ENCODE measurements around the gene ISOC1. TPM values are rescaled to one million over a fixed set of nuclear protein-coding genes. Genes with fewer than 3 reads are reported as not detected.

Gene ISOC1
- total RNA-seq, 1 donor from 2014 or later, result 32.7 TPM

DNA sequence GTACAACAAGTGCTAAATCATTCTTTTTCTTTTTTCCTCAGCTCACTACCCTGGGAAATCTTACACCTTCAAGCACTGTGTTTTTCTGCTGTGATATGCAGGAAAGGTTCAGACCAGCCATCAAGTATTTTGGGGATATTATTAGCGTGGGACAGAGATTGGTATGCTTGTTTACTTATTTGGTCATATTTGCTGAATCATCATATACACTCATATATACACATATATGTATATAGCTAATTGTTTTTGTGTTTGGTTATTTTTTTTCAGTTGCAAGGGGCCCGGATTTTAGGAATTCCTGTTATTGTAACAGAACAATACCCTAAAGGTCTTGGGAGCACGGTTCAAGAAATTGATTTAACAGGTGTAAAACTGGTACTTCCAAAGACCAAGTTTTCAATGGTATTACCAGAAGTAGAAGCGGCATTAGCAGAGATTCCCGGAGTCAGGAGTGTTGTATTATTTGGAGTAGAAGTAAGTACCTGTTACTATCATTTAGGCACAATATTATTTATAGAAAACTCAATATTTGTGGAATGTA is 10.4 kb downstream of the ISOC1 start:
- Mint-ChIP-seq H3K27me3 (ENCODE audit: low read depth) (no peaks in the 10 kb centered on the region), H3K4me3 (no peak overlapping the region), H3K36me3 (peaks cover 30% of the 10 kb centered on the region), H3K4me1 (peaks cover 15% of the 10 kb centered on the region), H3K27ac (no peak overlapping the region), H3K9me3 (no peaks in the 10 kb centered on the region)
- TF ChIP-seq, protein P1, sequence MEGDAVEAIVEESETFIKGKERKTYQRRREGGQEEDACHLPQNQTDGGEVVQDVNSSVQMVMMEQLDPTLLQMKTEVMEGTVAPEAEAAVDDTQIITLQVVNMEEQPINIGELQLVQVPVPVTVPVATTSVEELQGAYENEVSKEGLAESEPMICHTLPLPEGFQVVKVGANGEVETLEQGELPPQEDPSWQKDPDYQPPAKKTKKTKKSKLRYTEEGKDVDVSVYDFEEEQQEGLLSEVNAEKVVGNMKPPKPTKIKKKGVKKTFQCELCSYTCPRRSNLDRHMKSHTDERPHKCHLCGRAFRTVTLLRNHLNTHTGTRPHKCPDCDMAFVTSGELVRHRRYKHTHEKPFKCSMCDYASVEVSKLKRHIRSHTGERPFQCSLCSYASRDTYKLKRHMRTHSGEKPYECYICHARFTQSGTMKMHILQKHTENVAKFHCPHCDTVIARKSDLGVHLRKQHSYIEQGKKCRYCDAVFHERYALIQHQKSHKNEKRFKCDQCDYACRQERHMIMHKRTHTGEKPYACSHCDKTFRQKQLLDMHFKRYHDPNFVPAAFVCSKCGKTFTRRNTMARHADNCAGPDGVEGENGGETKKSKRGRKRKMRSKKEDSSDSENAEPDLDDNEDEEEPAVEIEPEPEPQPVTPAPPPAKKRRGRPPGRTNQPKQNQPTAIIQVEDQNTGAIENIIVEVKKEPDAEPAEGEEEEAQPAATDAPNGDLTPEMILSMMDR (IDR thresholded peaks at IDR 0.05; ENCODE audit: unreplicated experiment), result no peak
- DNase-seq (ENCODE audit: low spot score in 2 of 2, unreplicated experiment in 2 of 2), result no peak

- H3K36me3 Mint-ChIP-seq, result peaks cover 30% of the 10 kb centered on the region
- DNase-seq (ENCODE audit: low spot score in 2 of 2, unreplicated experiment in 2 of 2), result no peak
- TF ChIP-seq, protein P1 (IDR thresholded peaks at IDR 0.05; ENCODE audit: unreplicated experiment), result no peak
- no peak overlapping the region for H3K27ac Mint-ChIP-seq
- H3K9me3 Mint-ChIP-seq, result no peaks in the 10 kb centered on the region
- peaks cover 13% of the 10 kb centered on the region for H3K4me1 Mint-ChIP-seq
- no peaks in the 10 kb centered on the region for H3K27me3 Mint-ChIP-seq (ENCODE audit: low read depth)
- H3K4me3 Mint-ChIP-seq, result no peak overlapping the region
Observed at GRCh38 chr5:129107637-129108036, 13.1 kb downstream of the ISOC1 start.

GRCh38 chr5:129110742-129111141 is 16.2 kb downstream of the ISOC1 start:
- no peak overlapping the region for H3K27ac Mint-ChIP-seq
- no peak overlapping the region for H3K4me3 Mint-ChIP-seq
- H3K4me1 Mint-ChIP-seq, result peaks cover 17% of the 10 kb centered on the region
- no peaks in the 10 kb centered on the region for H3K27me3 Mint-ChIP-seq (ENCODE audit: low read depth)
- TF ChIP-seq, protein P1 (IDR thresholded peaks at IDR 0.05; ENCODE audit: unreplicated experiment), result no peak
- H3K36me3 Mint-ChIP-seq, result peaks cover 27% of the 10 kb centered on the region
- no peak for DNase-seq (ENCODE audit: low spot score in 2 of 2, unreplicated experiment in 2 of 2)
- no peaks in the 10 kb centered on the region for H3K9me3 Mint-ChIP-seq

DNA sequence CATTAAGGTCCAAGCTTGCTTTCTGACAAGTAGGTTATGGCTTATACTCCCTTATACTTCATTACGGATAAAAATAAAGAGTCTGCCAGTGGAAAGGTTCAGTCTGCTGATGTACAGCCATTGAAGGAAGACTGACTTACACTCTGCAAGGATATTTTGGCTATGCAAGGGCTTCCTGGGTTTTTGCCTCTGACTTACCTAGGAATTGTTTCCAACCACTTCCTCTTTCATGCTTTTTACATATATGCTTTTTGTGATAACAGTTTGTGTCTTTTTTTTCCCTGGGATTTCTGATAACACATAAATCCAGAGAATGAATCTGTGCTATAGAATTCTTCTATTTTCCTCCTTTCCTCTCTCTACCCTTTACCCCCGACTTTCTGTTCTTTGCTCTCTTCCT is 16.8 kb downstream of the ISOC1 start:
- no peak overlapping the region for H3K27ac Mint-ChIP-seq
- peaks cover 17% of the 10 kb centered on the region for H3K4me1 Mint-ChIP-seq
- peaks cover 22% of the 10 kb centered on the region for H3K36me3 Mint-ChIP-seq
- DNase-seq (ENCODE audit: low spot score in 2 of 2, unreplicated experiment in 2 of 2), result no peak
- H3K27me3 Mint-ChIP-seq (ENCODE audit: low read depth), result no peaks in the 10 kb centered on the region
- TF ChIP-seq, protein P1 (IDR thresholded peaks at IDR 0.05; ENCODE audit: unreplicated experiment), result no peak
- H3K9me3 Mint-ChIP-seq, result no peaks in the 10 kb centered on the region
- no peak overlapping the region for H3K4me3 Mint-ChIP-seq

GRCh38 chr5:129112295-129112694 is 17.7 kb downstream of the ISOC1 start:
- DNase-seq (ENCODE audit: low spot score in 2 of 2, unreplicated experiment in 2 of 2), result no peak
- Mint-ChIP-seq H3K27me3 (ENCODE audit: low read depth) (no peaks in the 10 kb centered on the region), H3K9me3 (no peaks in the 10 kb centered on the region), H3K27ac (no peak overlapping the region), H3K4me3 (no peak overlapping the region), H3K36me3 (peaks cover 14% of the 10 kb centered on the region), H3K4me1 (peaks cover 17% of the 10 kb centered on the region)
- TF ChIP-seq, protein P1 (IDR thresholded peaks at IDR 0.05; ENCODE audit: unreplicated experiment), result no peak

GRCh38 chr5:129113867-129114266 is 19.3 kb downstream of the ISOC1 start:
- TF ChIP-seq, protein P1 (IDR thresholded peaks at IDR 0.05; ENCODE audit: unreplicated experiment), result peak; percentile 19
- Mint-ChIP-seq H3K9me3 (no peaks in the 10 kb centered on the region), H3K27me3 (ENCODE audit: low read depth) (no peaks in the 10 kb centered on the region)

More at GRCh38 chr5:129113867-129114266, 19.3 kb downstream of the ISOC1 start:
- DNase-seq (ENCODE audit: low spot score in 2 of 2, unreplicated experiment in 2 of 2), result no peak
- peaks cover 29% of the 10 kb centered on the region for H3K4me1 Mint-ChIP-seq
- H3K4me3 Mint-ChIP-seq, result no peak overlapping the region
- H3K27ac Mint-ChIP-seq, result no peak overlapping the region
- peaks cover 9% of the 10 kb centered on the region for H3K36me3 Mint-ChIP-seq

Data from mesothelial cell of epicardium (in vitro differentiated cells).